Measurements from ENCODE around the gene FOXP2.
"Not testable (repeated sequence)": the region's sequence is repeated elsewhere in the genome, so short reads cannot be mapped to it uniquely, and the experiment has no call there.

FOXP2 gene

GRCh38 chr7:114507381-114507780 is 92.8 kb downstream of the FOXP2 start:
- no peaks in the 10 kb centered on the region for H4K20me1 ChIP-seq (ENCODE audit: insufficient read depth, low read length, poor library complexity, severe bottlenecking)
- no peaks in the 10 kb centered on the region for H3F3A ChIP-seq (ENCODE audit: low read depth)
- TF ChIP-seq CTCF (conservative IDR thresholded peaks at IDR 0.05; ENCODE audit: low read length) (no peak), EZH2phosphoT487 (IDR thresholded peaks at IDR 0.05; ENCODE audit: borderline replicate concordance) (no peak)
- H3K4me1 ChIP-seq (ENCODE audit: insufficient read depth, low read length, poor library complexity, severe bottlenecking) = no peaks in the 10 kb centered on the region
- H3K27me3 ChIP-seq (ENCODE audit: insufficient read depth, low read length, poor library complexity, severe bottlenecking) = no peaks in the 10 kb centered on the region
- H3K79me2 ChIP-seq (ENCODE audit: insufficient read depth, low read length) = no peaks in the 10 kb centered on the region
- no peak overlapping the region for H2AFZ ChIP-seq (ENCODE audit: low read length)
- no peaks in the 10 kb centered on the region for H3K36me3 ChIP-seq (ENCODE audit: insufficient read depth, low read length)
- H3K9me2 ChIP-seq (replicated peaks; ENCODE audit: low read depth, low read length) = no peaks in the 10 kb centered on the region
- no peak overlapping the region for H3K9ac ChIP-seq (ENCODE audit: low read depth, low read length, poor library complexity, severe bottlenecking)
- H3K4me3 ChIP-seq (ENCODE audit: low read length, poor library complexity, severe bottlenecking) = no peak overlapping the region
- H3K9me3 ChIP-seq (ENCODE audit: insufficient read depth, low read depth, low read length) = no peaks in the 10 kb centered on the region
- no peak overlapping the region for H3K4me2 ChIP-seq (ENCODE audit: low read depth, low read length, poor library complexity, severe bottlenecking)

- no peaks in the 10 kb centered on the region for H3K79me2 ChIP-seq (ENCODE audit: insufficient read depth, low read length)
- no peaks in the 10 kb centered on the region for H3K27me3 ChIP-seq (ENCODE audit: insufficient read depth, low read length, poor library complexity, severe bottlenecking)
- no peaks in the 10 kb centered on the region for H3K9me2 ChIP-seq (replicated peaks; ENCODE audit: low read depth, low read length)
- H3K4me3 ChIP-seq (ENCODE audit: low read length, poor library complexity, severe bottlenecking) = no peak overlapping the region
- H3K4me2 ChIP-seq (ENCODE audit: low read depth, low read length, poor library complexity, severe bottlenecking) = no peak overlapping the region
- no peaks in the 10 kb centered on the region for H3K4me1 ChIP-seq (ENCODE audit: insufficient read depth, low read length, poor library complexity, severe bottlenecking)
- no peaks in the 10 kb centered on the region for H3K9me3 ChIP-seq (ENCODE audit: insufficient read depth, low read depth, low read length)
- H3K9ac ChIP-seq (ENCODE audit: low read depth, low read length, poor library complexity, severe bottlenecking) = no peak overlapping the region
- H3F3A ChIP-seq (ENCODE audit: low read depth) = no peaks in the 10 kb centered on the region
- no peaks in the 10 kb centered on the region for H4K20me1 ChIP-seq (ENCODE audit: insufficient read depth, low read length, poor library complexity, severe bottlenecking)
- H2AFZ ChIP-seq (ENCODE audit: low read length) = no peak overlapping the region
- no peaks in the 10 kb centered on the region for H3K36me3 ChIP-seq (ENCODE audit: insufficient read depth, low read length)
- TF ChIP-seq CTCF (conservative IDR thresholded peaks at IDR 0.05; ENCODE audit: low read length) = no peak
Observed at GRCh38 chr7:114508086-114508485, 93.5 kb downstream of the FOXP2 start.

GRCh38 chr7:114510824-114511223 is 96.2 kb downstream of the FOXP2 start:
- not testable (repeated sequence) for H2AFZ ChIP-seq (ENCODE audit: low read length); H3K36me3 ChIP-seq (ENCODE audit: insufficient read depth, low read length); H3K4me2 ChIP-seq (ENCODE audit: low read depth, low read length, poor library complexity, severe bottlenecking); H3K9me3 ChIP-seq (ENCODE audit: insufficient read depth, low read depth, low read length); H3K79me2 ChIP-seq (ENCODE audit: insufficient read depth, low read length); H3K27me3 ChIP-seq (ENCODE audit: insufficient read depth, low read length, poor library complexity, severe bottlenecking); H3K9ac ChIP-seq (ENCODE audit: low read depth, low read length, poor library complexity, severe bottlenecking); H3F3A ChIP-seq (ENCODE audit: low read depth); H3K4me1 ChIP-seq (ENCODE audit: insufficient read depth, low read length, poor library complexity, severe bottlenecking); H3K9me2 ChIP-seq (replicated peaks; ENCODE audit: low read depth, low read length); H4K20me1 ChIP-seq (ENCODE audit: insufficient read depth, low read length, poor library complexity, severe bottlenecking); H3K4me3 ChIP-seq (ENCODE audit: low read length, poor library complexity, severe bottlenecking)

GRCh38 chr7:114519240-114519639 is 104.6 kb downstream of the FOXP2 start:
- Histone ChIP-seq H3K9me3 (ENCODE audit: insufficient read depth, low read depth, low read length) (no peaks in the 10 kb centered on the region), H3K4me3 (ENCODE audit: low read length, poor library complexity, severe bottlenecking) (no peak overlapping the region)
- TF ChIP-seq EZH2phosphoT487 (IDR thresholded peaks at IDR 0.05; ENCODE audit: borderline replicate concordance) (no peak), CTCF (conservative IDR thresholded peaks at IDR 0.05; ENCODE audit: low read length) (no peak)

More at GRCh38 chr7:114519240-114519639, 104.6 kb downstream of the FOXP2 start:
- no peaks in the 10 kb centered on the region for H3K9me2 ChIP-seq (replicated peaks; ENCODE audit: low read depth, low read length)
- no peaks in the 10 kb centered on the region for H3K4me1 ChIP-seq (ENCODE audit: insufficient read depth, low read length, poor library complexity, severe bottlenecking)
- H3K9ac ChIP-seq (ENCODE audit: low read depth, low read length, poor library complexity, severe bottlenecking) = no peak overlapping the region
- no peaks in the 10 kb centered on the region for H3K27me3 ChIP-seq (ENCODE audit: insufficient read depth, low read length, poor library complexity, severe bottlenecking)
- no peaks in the 10 kb centered on the region for H3K79me2 ChIP-seq (ENCODE audit: insufficient read depth, low read length)
- H4K20me1 ChIP-seq (ENCODE audit: insufficient read depth, low read length, poor library complexity, severe bottlenecking) = no peaks in the 10 kb centered on the region
- no peak overlapping the region for H2AFZ ChIP-seq (ENCODE audit: low read length)
- H3F3A ChIP-seq (ENCODE audit: low read depth) = no peaks in the 10 kb centered on the region
- H3K36me3 ChIP-seq (ENCODE audit: insufficient read depth, low read length) = no peaks in the 10 kb centered on the region
- no peak overlapping the region for H3K4me2 ChIP-seq (ENCODE audit: low read depth, low read length, poor library complexity, severe bottlenecking)

Data from Loucy (cell line).